Sigmoid colon (tissue), 7 donors: ENCODE results near the gene SPTBN2. TPM values are rescaled to one million over a fixed set of nuclear protein-coding genes. Genes with fewer than 3 reads are reported as not detected.

Experiments
- DNase-seq: peaks from one replicate; pipeline ENCODE4 v3.0.0-alpha.2; 2019
- H3K27ac ChIP-seq, 4 donors: fragments of 200-600 bp; sonication (generic); one replicate each; pipeline ENCODE4 v1.5.1; 2016 to 2019; ENCODE audit warnings: mild to moderate bottlenecking in 1 of 4
- H3K27me3 ChIP-seq, 3 donors: fragments of 200-600 bp; sonication (generic); one replicate each; pipeline ENCODE4 v1.5.1; 2019; ENCODE audit warnings: mild to moderate bottlenecking in 1 of 3
- H3K36me3 ChIP-seq, 4 donors: fragments of 200-600 bp; sonication (generic); one replicate each; pipeline ENCODE4 v1.5.1; 2016 to 2019
- H3K4me1 ChIP-seq, 4 donors: fragments of 200-600 bp; sonication (generic); one replicate each; pipeline ENCODE4 v1.5.1; 2017 to 2019
- H3K4me3 ChIP-seq, 4 donors: fragments of 200-600 bp; sonication (generic); one replicate each; pipeline ENCODE4 v1.5.1; 2017 to 2019; ENCODE audit warnings: mild to moderate bottlenecking in 2 of 4, moderate library complexity in 1 of 4
- H3K9me3 ChIP-seq, 4 donors: fragments of 200-600 bp in 3 of 4; sonication (generic) in 3 of 4; one replicate each; pipeline versions ENCODE4 v1.5.1 to v1.6.1; 2013 to 2019
- CTCF ChIP-seq, 4 experiments: fragments of 450-650 bp in 3 of 4; fragments of 200-600 bp in 1 of 4; IDR thresholded peaks; one replicate each; pipeline ENCODE4 v1.5.1; 2016 to 2019; ENCODE audit warnings: antibody characterized with exemption in 4 of 4, mild to moderate bottlenecking in 3 of 4, moderate library complexity in 2 of 4
- EP300 ChIP-seq, 4 donors: sonication (generic); formaldehyde crosslinking; IDR thresholded peaks; one replicate each; pipeline ENCODE4 v1.6.1; 2017; ENCODE audit warnings: antibody characterized with exemption in 4 of 4
- POLR2A ChIP-seq, 2 donors: fragments of 450-650 bp; IDR thresholded peaks; one replicate each; pipeline ENCODE4 v1.6.1; 2016; ENCODE audit warnings: antibody characterized with exemption in 2 of 2, mild to moderate bottlenecking in 2 of 2, moderate library complexity in 2 of 2
- POLR2AphosphoS5 ChIP-seq, 4 donors: sonication (generic); formaldehyde crosslinking; IDR thresholded peaks; one replicate each; pipeline ENCODE4 v1.6.1; 2017; ENCODE audit warnings: antibody characterized with exemption in 4 of 4
- WGBS, 2 donors: extraction: QIAGEN DNeasy Blood & Tissue Kit; methylation state at CpG; one replicate each; pipeline ENCODE4 v1.1.7; 2013; 5-methylcytosine and 5-hydroxymethylcytosine counted together
- intact Hi-C: fragments of 100-400 bp; cut with DNase I; formaldehyde crosslinking; loops from one replicate; pipeline ENCODE4 v1.15.1; 2023
- polyA plus RNA-seq, 3 donors: library from polyadenylated mRNA; stranded (reverse); fragments of 200-250 nt; gene quantifications; one replicate each; pipeline ENCODE4 v1.2.3, GENCODE V29; 2013
- total RNA-seq, 4 donors: library from RNA; depleted of rRNA; stranded (reverse); fragments of >200 nt; gene quantifications; one replicate each; pipeline ENCODE4 v1.1.0, GENCODE V29; 2016
- donor health status: healthy with polysubstance abuse.
- donor health status: Bipolar disorder and iron deficiency.
- donor health status: healthy.

Gene SPTBN2
- total RNA-seq (1 to 10 TPM in 3 of 4 donors, under 1 TPM in 1; 0.33 to 4.9 (median 2.7) TPM), polyA plus RNA-seq (1 to 10 TPM; 1.4 to 5.7 (median 4.2) TPM)

- H3K36me3 ChIP-seq, result no peaks in the 10 kb centered on the region
- intact Hi-C loops, result no loop called here
- TF ChIP-seq POLR2A (IDR thresholded peaks at IDR 0.05) (no peak), CTCF (IDR thresholded peaks at IDR 0.05) (no peak), EP300 (IDR thresholded peaks at IDR 0.05) (no peak), POLR2AphosphoS5 (IDR thresholded peaks at IDR 0.05) (no peak)
- peaks cover 2 to 61% (median 27%) of the 10 kb centered on the region in 3 donors for H3K27me3 ChIP-seq
- peaks cover 0 to 18% (median 17%) of the 10 kb centered on the region in 4 donors for H3K4me1 ChIP-seq
- H3K27ac ChIP-seq, result no peak within 1 kb of the TSS
- 9 to 16% methylated on average over 25 of the region's 25 CpGs for WGBS, 2 donors
- peak within 1 kb of the TSS; percentile 31 to 56 (median 50) for H3K4me3 ChIP-seq
- no peaks in the 10 kb centered on the region for H3K9me3 ChIP-seq
- peak; percentile 60 for DNase-seq
Observed at GRCh38 chr11:66728693-66729385, at the start of gene SPTBN2. TSS of gene SPTBN2 (minus strand) at chr11:66729216. CDS start at chr11:66721240, 7,976 bp downstream.

DNA sequence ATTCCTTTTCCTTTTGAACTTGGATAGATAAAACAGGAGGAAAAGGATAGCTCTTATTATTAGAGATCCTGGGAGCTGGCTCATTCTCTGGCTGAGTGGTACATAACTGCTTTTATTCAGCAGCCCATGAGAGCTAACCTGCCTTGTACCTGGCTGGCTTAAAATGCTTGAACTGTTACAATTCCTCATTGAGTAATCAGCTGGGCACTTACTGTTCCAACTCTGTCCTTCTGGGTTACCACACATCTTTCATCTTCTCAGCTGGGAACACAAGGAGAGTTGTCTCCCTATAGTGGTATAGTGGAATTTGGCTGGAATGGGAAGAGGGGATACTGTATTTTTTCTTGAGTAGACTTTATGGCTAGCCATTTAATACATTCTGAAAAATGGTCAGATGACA, 39.8 kb upstream of the SPTBN2 start:
- Histone ChIP-seq H3K27ac (peak overlapping the region in 1 of 4 donors; percentile 1), H3K36me3 (no peaks in the 10 kb centered on the region), H3K27me3 (no peaks in the 10 kb centered on the region), H3K4me3 (no peak overlapping the region), H3K9me3 (no peaks in the 10 kb centered on the region), H3K4me1 (no peaks in the 10 kb centered on the region)
- DNase-seq, result no peak
- intact Hi-C loops, result no loop called here
- TF ChIP-seq EP300 (IDR thresholded peaks at IDR 0.05), result no peak
- TF ChIP-seq CTCF (IDR thresholded peaks at IDR 0.05), result no peak
- TF ChIP-seq POLR2A (IDR thresholded peaks at IDR 0.05), result no peak
- TF ChIP-seq POLR2AphosphoS5 (IDR thresholded peaks at IDR 0.05), result no peak

- Histone ChIP-seq H3K36me3 (no peaks in the 10 kb centered on the region), H3K4me3 (no peak overlapping the region), H3K9me3 (no peaks in the 10 kb centered on the region), H3K27me3 (no peaks in the 10 kb centered on the region), H3K27ac (peak overlapping the region in 1 of 4 donors; percentile 1), H3K4me1 (no peaks in the 10 kb centered on the region)
- WGBS, 2 donors, result 91 to 92% methylated on average over 3 of the region's 3 CpGs
- intact Hi-C loops, result no loop called here
- TF ChIP-seq CTCF (IDR thresholded peaks at IDR 0.05) (no peak), EP300 (IDR thresholded peaks at IDR 0.05) (no peak), POLR2AphosphoS5 (IDR thresholded peaks at IDR 0.05) (no peak), POLR2A (IDR thresholded peaks at IDR 0.05) (no peak)
- no peak for DNase-seq
Observed at GRCh38 chr11:66768088-66768521, 39.1 kb upstream of the SPTBN2 start.

DNA sequence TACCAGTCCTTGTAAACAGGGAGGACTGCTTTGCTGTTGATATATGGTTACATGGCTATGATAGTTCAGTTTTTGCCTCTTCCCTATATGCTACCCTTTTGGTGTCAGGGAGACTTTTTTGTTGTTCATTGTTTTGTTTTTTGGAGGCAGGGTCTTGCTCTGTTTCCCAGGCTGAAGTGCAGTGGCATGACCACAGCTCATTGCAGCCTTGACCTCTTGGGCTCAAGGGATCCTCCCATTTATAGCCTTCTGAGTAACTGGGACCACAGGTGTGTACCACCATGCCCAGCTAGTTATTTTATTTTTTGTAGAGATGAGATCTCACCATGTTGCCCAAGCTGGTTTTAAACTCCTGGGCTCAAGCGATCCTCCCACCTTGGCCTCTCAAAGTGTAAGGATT, 38.6 kb upstream of the SPTBN2 start:
- no peaks in the 10 kb centered on the region for H3K27me3 ChIP-seq
- no peak overlapping the region for H3K27ac ChIP-seq
- H3K9me3 ChIP-seq, result no peaks in the 10 kb centered on the region
- no peaks in the 10 kb centered on the region for H3K4me1 ChIP-seq
- H3K4me3 ChIP-seq, result no peak overlapping the region
- 97 to 100% methylated on average over 1 of the region's 1 CpG for WGBS, 2 donors
- H3K36me3 ChIP-seq, result no peaks in the 10 kb centered on the region
- DNase-seq, result no peak
- TF ChIP-seq POLR2AphosphoS5 (IDR thresholded peaks at IDR 0.05) (no peak), EP300 (IDR thresholded peaks at IDR 0.05) (no peak), CTCF (IDR thresholded peaks at IDR 0.05) (no peak), POLR2A (IDR thresholded peaks at IDR 0.05) (no peak)
- intact Hi-C loops, result no loop called here
